NCI-H82 treated with DMSO at 0.1 percent for 48 hours (cell line): ENCODE data around the gene TUT7.
"Not testable (repeated sequence)": the region's sequence is repeated elsewhere in the genome, so short reads cannot be mapped to it uniquely, and the experiment has no call there.

Experiments used
- DNase-seq: peaks from one replicate; lab custom pipeline; 2025; ENCODE audit not compliant: unreplicated experiment; lab: John Stamatoyannopoulos, UW

Gene TUT7

GRCh38 chr9:86351880-86352279, 2.3 kb downstream of the TUT7 start:
- no peak for DNase-seq

GRCh38 chr9:86350006-86350760, 4.0 kb downstream of the TUT7 start:
- DNase-seq = no peak

DNA sequence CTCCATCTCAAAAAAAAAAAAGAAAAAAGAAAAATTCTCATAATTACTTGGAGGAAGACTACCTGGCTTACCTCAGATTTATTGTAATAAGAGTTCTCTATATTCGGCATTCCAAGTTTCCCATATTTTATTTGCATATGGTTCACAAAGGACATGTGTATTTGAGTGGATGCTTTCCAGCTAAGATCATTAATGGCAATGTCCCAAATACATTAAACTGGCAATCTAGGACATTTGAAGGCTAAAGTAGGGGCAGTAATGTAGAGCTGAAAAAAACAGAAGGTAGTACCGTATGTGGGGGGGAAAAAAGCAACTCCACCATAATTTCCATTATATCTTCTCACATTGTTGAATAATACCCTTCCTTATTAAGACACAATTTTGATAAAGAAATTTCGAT, 4.9 kb downstream of the TUT7 start:
- no peak for DNase-seq

GRCh38 chr9:86347991-86348390, 6.2 kb downstream of the TUT7 start:
- DNase-seq = no peak

DNA sequence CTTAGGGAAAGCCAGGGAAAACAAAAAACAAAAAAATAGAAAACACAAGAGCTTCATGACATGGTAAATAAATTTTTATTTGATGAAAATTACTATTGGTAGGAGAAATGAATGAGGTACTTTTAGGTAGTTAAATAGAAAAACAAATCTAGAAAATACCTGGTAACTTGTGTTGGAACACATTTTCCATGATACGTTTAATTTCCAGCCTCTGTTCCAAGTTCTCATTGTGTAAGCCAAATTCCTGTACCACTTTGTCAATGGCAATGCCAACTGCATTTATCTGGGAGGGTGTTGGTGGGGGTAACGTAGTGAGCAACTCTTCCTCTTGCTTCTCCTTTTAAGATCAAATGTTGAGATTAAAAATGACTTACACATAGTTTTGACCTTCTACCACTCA, 9.4 kb downstream of the TUT7 start:
- DNase-seq = no peak

GRCh38 chr9:86342269-86342668, 11.9 kb downstream of the TUT7 start:
- DNase-seq = no peak

DNA sequence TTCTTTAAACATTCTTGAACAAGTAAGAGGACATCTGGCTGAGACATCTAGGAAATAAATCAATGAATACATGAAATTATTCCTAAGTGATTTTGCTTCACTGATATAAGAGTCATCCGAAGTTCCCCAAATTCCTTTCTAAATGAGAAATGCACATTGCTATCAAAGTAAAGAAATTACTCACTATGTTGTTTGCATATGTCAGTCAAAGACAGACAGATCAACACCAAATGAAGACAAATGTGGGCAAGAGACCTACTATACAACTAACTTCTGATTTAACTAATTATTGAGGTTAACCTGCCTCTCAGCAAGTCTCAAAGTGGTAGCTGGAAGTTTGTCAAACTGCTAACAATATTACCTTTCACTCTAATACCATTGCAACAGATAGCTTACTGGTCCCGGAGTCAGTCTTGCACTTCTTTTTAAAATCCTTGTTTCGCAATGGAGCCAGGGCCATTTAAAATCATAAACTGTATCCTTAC, 13.2 kb downstream of the TUT7 start:
- DNase-seq = no peak

GRCh38 chr9:86340356-86341006, 13.7 kb downstream of the TUT7 start:
- DNase-seq = no peak

- no peak for DNase-seq
Observed at GRCh38 chr9:86337469-86338108, 16.6 kb downstream of the TUT7 start.

- no peak for DNase-seq
Observed at GRCh38 chr9:86336058-86336457, 18.2 kb downstream of the TUT7 start.

GRCh38 chr9:86333651-86334050, 20.6 kb downstream of the TUT7 start:
- no peak for DNase-seq

- DNase-seq = no peak
Observed at GRCh38 chr9:86330186-86330585, 24.0 kb downstream of the TUT7 start.

DNA sequence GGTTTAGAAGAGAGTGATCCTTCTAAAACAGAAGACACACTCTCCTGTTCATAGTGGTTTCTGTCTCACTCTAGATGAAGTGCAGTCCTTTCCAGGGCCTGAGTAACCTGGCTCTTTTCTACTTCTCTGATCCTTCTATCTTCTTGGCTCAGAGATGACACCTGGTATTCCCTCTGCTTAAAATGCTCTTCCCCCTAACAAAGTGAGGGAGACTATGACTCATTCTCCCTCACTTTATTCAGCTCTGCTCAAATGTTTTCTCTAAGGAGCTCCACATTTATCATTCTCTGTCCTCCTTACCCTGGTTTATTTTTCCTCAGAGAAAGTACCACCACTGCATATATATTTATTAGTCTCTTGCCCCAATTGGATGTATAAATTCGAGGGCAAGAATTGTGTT, 24.6 kb downstream of the TUT7 start:
- no peak for DNase-seq

DNA sequence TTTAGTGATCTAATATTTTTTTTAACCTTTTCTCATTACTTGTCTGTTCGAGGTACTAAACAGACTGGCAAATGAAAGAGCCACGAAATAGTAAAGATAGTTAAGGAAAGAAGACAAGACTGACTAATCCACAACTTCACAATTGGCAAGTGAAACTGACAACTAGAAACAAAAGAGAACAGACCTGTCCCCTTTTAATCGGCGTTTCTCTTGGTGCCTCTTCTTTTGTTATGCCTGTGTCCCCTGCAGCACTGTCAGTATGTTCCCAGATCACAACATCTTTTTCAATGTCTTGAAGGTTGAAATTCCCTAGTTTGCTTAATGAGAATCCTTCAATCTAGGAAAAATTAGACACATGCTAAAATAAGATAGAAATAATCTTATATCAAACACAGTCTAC, 26.1 kb downstream of the TUT7 start:
- DNase-seq = no peak

- DNase-seq = no peak
Observed at GRCh38 chr9:86326536-86326935, 27.7 kb downstream of the TUT7 start.

DNA sequence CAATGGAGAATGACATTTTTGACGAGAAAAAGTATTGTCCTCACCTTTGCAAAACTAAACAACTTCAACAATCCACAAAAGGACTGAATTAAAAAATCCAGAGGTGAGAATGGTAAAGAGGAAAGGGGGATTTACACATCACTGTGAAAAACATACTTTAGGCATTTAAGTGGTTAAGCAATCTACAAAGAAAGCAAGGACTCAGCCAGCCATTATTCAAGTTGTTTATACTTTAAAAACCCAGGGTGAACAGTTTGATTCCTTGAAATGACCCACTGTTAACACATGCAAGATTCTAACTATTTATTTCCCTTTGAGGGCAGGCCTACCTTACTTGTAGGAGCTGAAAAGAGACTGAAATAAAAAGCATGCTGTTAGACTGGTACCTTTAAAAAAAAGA, 29.3 kb downstream of the TUT7 start:
- no peak for DNase-seq

DNA sequence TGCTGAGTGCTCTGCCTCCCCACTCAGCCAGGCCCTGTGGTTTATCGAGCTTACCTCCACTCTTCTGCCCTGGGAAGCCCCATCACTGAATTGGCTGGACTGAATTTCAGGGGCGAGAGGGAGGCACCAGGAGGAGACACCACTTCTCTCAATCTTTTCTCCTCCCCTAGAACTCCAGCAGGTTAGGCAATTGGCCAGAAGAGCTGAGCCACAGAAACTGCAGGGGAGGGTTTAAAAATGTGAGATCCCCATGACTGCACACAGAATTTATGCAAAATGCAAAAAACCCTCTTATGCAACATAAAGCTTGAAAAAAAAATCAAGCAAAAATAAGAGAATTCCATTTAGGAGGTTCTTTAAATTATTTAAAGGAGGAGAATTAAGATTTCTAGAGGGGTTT, 29.9 kb downstream of the TUT7 start:
- DNase-seq = no peak

GRCh38 chr9:86322973-86323644, 31.1 kb downstream of the TUT7 start:
- no peak for DNase-seq

- no peak for DNase-seq
Observed at GRCh38 chr9:86321373-86321772, 32.8 kb downstream of the TUT7 start.

DNA sequence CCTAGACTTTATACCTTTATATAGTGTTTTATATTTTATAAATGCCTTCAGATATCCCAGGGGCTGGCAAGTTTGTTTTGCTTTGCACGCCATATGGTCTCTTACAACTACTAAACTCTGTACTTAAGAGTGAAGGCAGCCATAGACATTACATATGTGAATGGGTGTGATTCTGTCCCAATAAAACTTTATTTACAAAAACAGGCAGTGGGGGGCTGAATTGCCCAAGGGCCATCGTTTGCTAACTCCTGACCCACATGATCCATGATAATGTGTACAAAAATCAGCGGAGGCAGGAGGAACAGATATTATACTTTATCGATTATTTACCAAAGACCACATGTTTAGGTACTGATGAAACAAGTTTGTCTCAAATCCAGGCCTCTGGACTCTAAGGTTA, 36.0 kb downstream of the TUT7 start:
- no peak for DNase-seq

DNA sequence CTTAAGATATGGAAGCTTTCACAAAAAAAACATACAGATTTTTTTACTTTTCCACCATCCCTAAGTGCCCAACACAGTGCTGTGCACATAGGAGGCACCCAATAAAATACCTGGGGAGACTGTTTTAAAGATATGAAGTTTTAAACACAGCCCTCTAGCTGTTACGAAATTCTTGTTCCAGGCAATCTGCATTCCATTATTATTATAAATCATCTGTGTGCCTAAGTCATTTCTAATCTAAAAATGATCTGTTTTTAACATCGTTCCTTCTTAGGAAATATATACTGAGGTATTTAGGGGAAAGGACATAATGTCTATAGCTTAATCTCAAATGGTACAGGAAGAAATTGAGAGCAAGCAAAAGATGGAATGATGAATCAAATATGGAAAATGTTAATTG, 39.1 kb downstream of the TUT7 start:
- DNase-seq = no peak

DNA sequence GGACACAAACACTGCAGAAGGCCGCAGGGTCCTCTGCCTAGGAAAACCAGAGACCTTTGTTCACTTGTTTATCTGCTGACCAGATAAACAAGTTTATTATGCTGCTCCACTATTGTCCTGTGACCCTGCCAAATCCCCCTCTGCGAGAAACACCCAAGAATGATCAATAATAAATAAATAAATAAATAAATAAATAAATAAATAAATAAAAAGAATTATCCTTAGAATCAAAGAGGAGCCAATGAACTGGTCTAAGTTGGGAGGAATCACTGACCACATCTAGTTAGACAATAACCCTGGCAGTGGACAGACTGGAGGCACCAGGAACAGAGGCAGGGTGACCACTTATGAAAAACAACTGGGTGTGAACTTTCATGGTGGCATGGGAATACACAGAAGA, 41.3 kb downstream of the TUT7 start:
- not testable (repeated sequence) for DNase-seq
